Spinal cord (tissue), 10 donors: ENCODE measurements around the gene PPTC7. TPM values are rescaled to one million over a fixed set of nuclear protein-coding genes. Genes with fewer than 3 reads are reported as not detected.
A peak's percentile ranks its signal among the peaks of the same experiment; 100 is the strongest.
"Not testable (repeated sequence)": the region's sequence is repeated elsewhere in the genome, so short reads cannot be mapped to it uniquely, and the experiment has no call there.

Experiments
- DNase-seq, 6 donors: peaks; one replicate each; pipeline versions ENCODE4 v3.0.0 to v3.0.0-alpha.2; 2013 to 2015; ENCODE audit warnings: low spot score in 6 of 6, low read depth in 4 of 6
- H3K27ac ChIP-seq: one replicate; pipeline ENCODE4 v1.5.1; 2013; ENCODE audit warnings: low read depth, low read length, control low read depth
- H3K27me3 ChIP-seq: one replicate; pipeline ENCODE4 v1.6.1; 2013; ENCODE audit warnings: low read length; ENCODE audit not compliant: control insufficient read depth, insufficient read depth
- H3K36me3 ChIP-seq: one replicate; pipeline ENCODE4 v1.6.1; 2013; ENCODE audit warnings: low read length; ENCODE audit not compliant: control insufficient read depth, insufficient read depth
- H3K4me1 ChIP-seq: one replicate; pipeline ENCODE4 v1.6.1; 2013; ENCODE audit warnings: low read length; ENCODE audit not compliant: control insufficient read depth, insufficient read depth
- H3K4me3 ChIP-seq: one replicate; pipeline ENCODE4 v1.5.1; 2013; ENCODE audit warnings: low read depth, low read length, control low read depth
- H3K9me3 ChIP-seq: one replicate; pipeline ENCODE4 v1.6.1; 2013; ENCODE audit warnings: low read length; ENCODE audit not compliant: control insufficient read depth, insufficient read depth
- WGBS: methylation state at CpG from one replicate; pipeline ENCODE4 v1.1.5; 2013; ENCODE audit warnings: missing lambda C conversion rate; ENCODE audit not compliant: insufficient coverage; 5-methylcytosine and 5-hydroxymethylcytosine counted together
- polyA plus RNA-seq, 2 donors: library from polyadenylated mRNA; unstranded; fragments of 120-200 nt; gene quantifications; one replicate each; pipeline ENCODE4 v1.2.1, GENCODE V29; 2013; ENCODE audit not compliant: insufficient read length in 2 of 2
- total RNA-seq, 2 donors: library from RNA; depleted of rRNA in 1 of 2; stranded (reverse); fragments of 120-200 nt in 1 of 2; fragments of >200 nt in 1 of 2; gene quantifications; one replicate each; pipeline versions ENCODE4 v1.2.3 to v1.2.4, GENCODE V29; 2013 to 2014
- donor health status: healthy.

The PPTC7 gene
- total and polyA plus RNA-seq, 4 donors: 6.4 to 29.6 (median 21.0) TPM

DNA sequence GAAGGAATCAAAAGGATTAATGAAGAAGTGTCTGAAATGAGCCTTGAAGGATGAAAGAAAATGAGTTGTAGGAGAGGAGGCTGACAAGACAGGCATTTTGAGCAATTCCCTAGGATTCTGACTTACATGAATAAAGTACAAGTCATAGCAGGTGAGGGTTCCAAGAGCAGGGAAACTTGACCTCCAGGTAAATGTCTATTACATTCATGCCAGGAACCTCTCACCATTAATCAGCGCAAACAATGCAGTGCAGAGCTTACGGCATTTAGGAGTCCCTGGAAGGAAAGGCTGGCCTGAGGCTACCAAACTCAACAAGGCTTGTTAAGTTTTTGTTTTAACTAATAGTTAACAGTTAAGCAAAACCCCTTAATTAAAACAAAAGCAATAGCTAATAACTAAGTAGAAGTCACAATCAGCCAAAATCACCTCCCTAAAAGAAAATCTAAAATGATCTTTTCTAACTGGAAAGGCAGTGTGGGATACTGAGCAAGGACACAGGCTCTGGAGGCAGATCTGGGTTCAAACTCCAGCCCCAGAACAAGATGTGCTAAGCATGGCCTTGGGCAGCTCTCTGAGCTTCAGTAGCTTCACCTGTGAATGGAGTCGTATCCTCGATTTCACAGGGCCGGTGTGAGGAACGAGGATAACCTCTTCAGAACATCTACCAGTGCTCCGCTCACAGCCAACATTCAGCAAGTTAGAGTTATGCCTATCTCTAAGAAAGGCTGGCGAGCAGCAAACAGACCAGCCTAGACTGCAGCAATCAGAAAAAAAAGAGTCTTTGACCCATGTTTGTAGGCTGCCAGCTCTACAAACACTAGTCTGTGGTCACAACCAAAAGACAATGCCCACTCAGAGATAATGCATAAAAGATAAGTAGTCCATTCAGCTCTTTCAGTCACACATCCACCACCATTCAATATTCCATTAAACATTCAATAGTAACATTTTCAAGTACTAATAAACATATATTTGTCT lies 16.9 kb downstream of the PPTC7 start:
- H3K4me1 ChIP-seq: peaks cover 18% of the 10 kb centered on the region
- no peak overlapping the region for H3K4me3 ChIP-seq
- H3K27me3 ChIP-seq: no peaks in the 10 kb centered on the region
- no peak overlapping the region for H3K27ac ChIP-seq
- WGBS: 67% methylated on average over 6 of the region's 8 CpGs
- DNase-seq: no peak
- no peaks in the 10 kb centered on the region for H3K36me3 ChIP-seq
- no peaks in the 10 kb centered on the region for H3K9me3 ChIP-seq

- Histone ChIP-seq H3K4me3 (no peak overlapping the region), H3K9me3 (no peaks in the 10 kb centered on the region), H3K36me3 (no peaks in the 10 kb centered on the region), H3K4me1 (peaks cover 20% of the 10 kb centered on the region), H3K27me3 (no peaks in the 10 kb centered on the region), H3K27ac (no peak overlapping the region)
- DNase-seq: no peak
- 100% methylated on average over 2 of the region's 8 CpGs for WGBS
Measured at GRCh38 chr12:110564471-110564991, 18.6 kb downstream of the PPTC7 start.

DNA sequence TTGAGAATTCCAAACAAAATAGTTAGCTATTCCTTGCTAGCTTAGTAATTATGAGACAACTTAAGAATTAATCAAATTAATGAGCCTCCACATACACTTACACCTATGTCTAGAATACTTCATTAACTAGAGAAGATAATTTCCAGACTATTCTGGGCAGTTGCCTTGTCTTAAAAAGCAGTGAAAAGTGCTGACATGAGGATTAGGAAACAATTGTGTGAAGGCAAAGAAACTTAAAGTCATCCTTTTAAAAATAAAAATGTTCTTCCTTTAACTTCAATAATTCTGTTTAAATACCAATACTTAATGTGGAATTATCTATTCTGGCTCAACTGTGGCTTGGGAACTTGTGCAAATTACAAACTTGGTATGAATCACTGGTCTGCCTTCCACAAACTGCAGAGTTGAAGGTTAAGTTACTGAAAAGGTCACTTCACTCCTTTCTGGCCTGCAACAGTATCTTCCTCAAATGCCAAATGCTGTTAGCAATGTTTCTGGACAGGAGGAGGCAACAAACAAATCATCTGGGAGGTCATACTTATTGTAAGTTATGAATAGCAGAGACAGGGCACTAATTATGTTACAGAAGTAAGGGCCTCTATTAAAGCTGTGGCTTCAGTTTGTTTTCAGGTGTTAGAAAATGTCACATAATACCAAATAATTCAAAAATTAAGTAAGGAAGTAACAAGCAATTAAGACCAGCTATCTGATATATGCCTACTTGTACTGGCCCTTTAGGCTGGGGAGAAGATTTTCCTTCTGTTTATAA lies 19.2 kb downstream of the PPTC7 start:
- Histone ChIP-seq H3K27ac (no peak overlapping the region), H3K9me3 (no peaks in the 10 kb centered on the region), H3K36me3 (no peaks in the 10 kb centered on the region), H3K27me3 (no peaks in the 10 kb centered on the region), H3K4me3 (no peak overlapping the region), H3K4me1 (peaks cover 20% of the 10 kb centered on the region)
- DNase-seq: no peak

DNA sequence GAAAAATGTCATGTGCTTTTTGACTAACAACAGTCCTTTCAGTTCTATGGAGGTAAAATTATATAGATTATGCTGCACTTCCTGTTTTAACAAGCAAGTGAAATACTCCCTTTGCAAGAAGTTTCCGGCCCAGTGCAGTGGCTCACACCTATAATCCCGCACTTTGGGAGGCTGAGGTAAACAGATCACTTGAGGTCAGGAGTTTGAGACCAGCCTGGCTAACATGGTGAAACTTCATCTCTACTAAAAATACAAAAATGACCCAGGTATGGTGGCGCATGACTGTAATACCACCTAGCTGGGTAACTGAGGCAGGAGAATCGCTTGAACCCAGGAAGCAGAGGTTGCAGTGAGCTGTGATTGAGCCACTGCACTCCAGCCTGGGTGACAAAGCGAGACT lies 20.7 kb downstream of the PPTC7 start:
- 97% methylated on average over 3 of the region's 5 CpGs for WGBS

GRCh38 chr12:110561471-110562201 lies 21.5 kb downstream of the PPTC7 start:
- no peak overlapping the region for H3K4me3 ChIP-seq
- H3K27ac ChIP-seq: no peak overlapping the region
- WGBS: 67% methylated on average over 10 of the region's 15 CpGs
- H3K27me3 ChIP-seq: no peaks in the 10 kb centered on the region
- no peaks in the 10 kb centered on the region for H3K36me3 ChIP-seq
- H3K9me3 ChIP-seq: no peaks in the 10 kb centered on the region
- H3K4me1 ChIP-seq: peaks cover 20% of the 10 kb centered on the region
- no peak for DNase-seq

More for the DNA sequence above, 20.7 kb downstream of the PPTC7 start:
- H3K4me1 ChIP-seq: peaks cover 20% of the 10 kb centered on the region
- not testable (repeated sequence) for H3K9me3 ChIP-seq, H3K27ac ChIP-seq, H3K27me3 ChIP-seq, H3K36me3 ChIP-seq, DNase-seq, H3K4me3 ChIP-seq

DNA sequence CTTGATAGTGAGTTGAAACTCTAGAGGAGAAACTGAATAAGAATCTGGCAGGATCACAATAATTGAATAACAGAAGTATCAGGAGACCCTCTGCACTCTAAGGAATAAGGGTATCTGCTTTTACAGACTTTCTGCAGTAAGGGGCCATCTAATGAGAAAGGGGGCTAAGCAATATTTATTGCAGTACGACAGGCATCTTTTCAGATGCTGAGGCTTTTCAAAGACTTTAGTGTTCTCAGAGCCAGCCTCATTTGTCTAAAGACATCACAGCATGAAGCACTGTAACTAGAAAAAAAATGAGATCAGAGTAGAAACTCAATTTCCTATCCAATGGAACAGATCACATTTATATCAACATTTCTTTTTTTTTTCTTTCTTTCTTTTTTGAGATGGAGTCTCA lies 22.2 kb downstream of the PPTC7 start:
- Histone ChIP-seq H3K4me3 (no peak overlapping the region), H3K27ac (no peak overlapping the region), H3K27me3 (no peaks in the 10 kb centered on the region), H3K36me3 (no peaks in the 10 kb centered on the region), H3K4me1 (peaks cover 17% of the 10 kb centered on the region), H3K9me3 (no peaks in the 10 kb centered on the region)
- WGBS: 0% methylated on average over 1 of the region's 1 CpG
- peak in 2 of 6 donors; percentile 39 to 53 for DNase-seq

DNA sequence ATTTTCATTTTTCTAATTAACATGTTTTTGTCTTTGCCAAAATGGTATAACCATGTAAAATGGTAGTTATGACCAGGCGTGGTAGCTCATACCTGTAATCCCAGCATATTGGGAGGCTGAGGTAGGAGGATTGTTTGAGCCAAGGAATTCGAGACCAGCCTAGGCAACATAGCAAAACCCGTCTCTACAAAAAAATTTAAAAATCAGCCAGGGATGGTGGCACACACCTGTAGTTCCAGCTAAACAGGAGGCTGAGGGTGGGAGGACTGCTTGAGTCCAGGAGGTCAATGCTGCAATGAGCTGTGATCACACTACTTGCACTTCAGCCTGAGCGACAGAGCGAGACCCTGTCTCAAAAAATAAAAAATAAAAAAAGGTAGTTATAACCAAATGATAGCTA lies 23.1 kb downstream of the PPTC7 start:
- no peak overlapping the region for H3K4me3 ChIP-seq
- no peaks in the 10 kb centered on the region for H3K27me3 ChIP-seq
- peaks cover 17% of the 10 kb centered on the region for H3K4me1 ChIP-seq
- no peaks in the 10 kb centered on the region for H3K9me3 ChIP-seq
- no peak for DNase-seq
- no peak overlapping the region for H3K27ac ChIP-seq
- H3K36me3 ChIP-seq: no peaks in the 10 kb centered on the region
- no CpG with 5 or more reads among the region's 5 CpGs for WGBS

DNA sequence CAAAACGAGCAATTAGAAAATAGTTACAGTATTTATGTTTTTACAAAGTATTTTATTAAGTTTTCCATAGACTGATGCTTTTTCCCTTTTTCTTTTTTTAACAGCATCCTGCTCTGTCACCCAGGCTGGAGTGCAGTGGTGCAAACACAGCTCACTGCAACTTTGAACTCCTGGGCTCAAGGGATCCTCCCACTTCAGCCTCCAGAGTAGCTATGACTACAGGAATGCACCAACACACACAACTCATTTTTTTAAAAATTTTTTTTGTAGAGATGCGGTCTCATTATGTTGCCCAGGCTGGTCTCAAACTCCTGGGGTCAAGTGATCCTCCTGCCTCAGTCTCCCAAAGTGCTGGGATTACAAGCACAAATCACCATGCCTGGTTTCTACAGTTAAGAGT lies 24.2 kb downstream of the PPTC7 start:
- not testable (repeated sequence) for H3K9me3 ChIP-seq, H3K27ac ChIP-seq, DNase-seq, H3K4me3 ChIP-seq, H3K36me3 ChIP-seq, H3K27me3 ChIP-seq
- WGBS: 100% methylated on average over 1 of the region's 2 CpGs
- H3K4me1 ChIP-seq: peaks cover 17% of the 10 kb centered on the region

GRCh38 chr12:110557300-110557699 lies 25.8 kb downstream of the PPTC7 start:
- WGBS: 100% methylated on average over 2 of the region's 3 CpGs
- peaks cover 13% of the 10 kb centered on the region for H3K4me1 ChIP-seq

More at GRCh38 chr12:110557300-110557699, 25.8 kb downstream of the PPTC7 start:
- Histone ChIP-seq H3K27ac (no peak overlapping the region), H3K4me3 (no peak overlapping the region), H3K9me3 (no peaks in the 10 kb centered on the region), H3K27me3 (no peaks in the 10 kb centered on the region), H3K36me3 (no peaks in the 10 kb centered on the region)
- no peak for DNase-seq
